22Rv1 (cell line): Measurements from ENCODE around the gene PRR5.
"Not testable (repeated sequence)": the region's sequence is repeated elsewhere in the genome, so short reads cannot be mapped to it uniquely, and the experiment has no call there.

Experiments
- H3K27ac ChIP-seq: fragments of 450-650 bp; 2 replicates; pipeline ENCODE4 v1.5.1; 2017
- CTCF ChIP-seq: fragments of 450-650 bp; IDR thresholded peaks from 2 replicates; pipeline ENCODE4 v1.5.1; 2017; ENCODE audit warnings: mild to moderate bottlenecking
- ZFX ChIP-seq: fragments of 450-650 bp; IDR thresholded peaks from 2 replicates; pipeline ENCODE4 v1.6.1; 2017; ENCODE audit warnings: antibody characterized with exemption, borderline replicate concordance

The PRR5 gene

GRCh38 chr22:44745853-44746789 lies 44.1 kb downstream of the PRR5 start:
- H3K27ac ChIP-seq, result no peak overlapping the region
- no peak for TF ChIP-seq CTCF
- TF ChIP-seq ZFX, result no peak

GRCh38 chr22:44747784-44748127 lies 45.8 kb downstream of the PRR5 start:
- H3K27ac ChIP-seq, result not testable (repeated sequence)

- H3K27ac ChIP-seq, result no peak overlapping the region
- TF ChIP-seq CTCF (no peak), ZFX (no peak)
These were observed 46.5 kb downstream of the PRR5 start for GRCh38 chr22:44748524-44748923.

- no peak for TF ChIP-seq ZFX
- TF ChIP-seq CTCF, result no peak
- no peak overlapping the region for H3K27ac ChIP-seq
These were observed 48.5 kb downstream of the PRR5 start for GRCh38 chr22:44750481-44750880.

- peak within 1 kb of the TSS; percentile 79 for H3K27ac ChIP-seq
- no peak for TF ChIP-seq CTCF
- no peak for TF ChIP-seq ZFX
These were observed 50.5 kb downstream of the PRR5 start, which contains the start of gene ARHGAP8 for GRCh38 chr22:44752285-44753188. TSS of gene ARHGAP8 (plus strand) at chr22:44752575. CDS start at chr22:44786528, 33,953 bp downstream.

GRCh38 chr22:44753189-44754042 lies 51.4 kb downstream of the PRR5 start:
- no peak for TF ChIP-seq CTCF
- no peak for TF ChIP-seq ZFX
- H3K27ac ChIP-seq, result peak overlapping the region; percentile 79

GRCh38 chr22:44754998-44755397 lies 53.0 kb downstream of the PRR5 start:
- H3K27ac ChIP-seq, result peak overlapping the region; percentile 79
- TF ChIP-seq ZFX (no peak), CTCF (no peak)
